HG02981 (cell line): ENCODE measurements around the gene CYP2R1.

Experiments used
- ATAC-seq: cut with Tn5 transposase; IDR thresholded peaks from one replicate; pipeline ENCODE4 v1.9.1; 2021; ENCODE audit warnings: mild to moderate bottlenecking, moderate library complexity; ENCODE audit not compliant: unreplicated experiment

CYP2R1 gene, protein sequence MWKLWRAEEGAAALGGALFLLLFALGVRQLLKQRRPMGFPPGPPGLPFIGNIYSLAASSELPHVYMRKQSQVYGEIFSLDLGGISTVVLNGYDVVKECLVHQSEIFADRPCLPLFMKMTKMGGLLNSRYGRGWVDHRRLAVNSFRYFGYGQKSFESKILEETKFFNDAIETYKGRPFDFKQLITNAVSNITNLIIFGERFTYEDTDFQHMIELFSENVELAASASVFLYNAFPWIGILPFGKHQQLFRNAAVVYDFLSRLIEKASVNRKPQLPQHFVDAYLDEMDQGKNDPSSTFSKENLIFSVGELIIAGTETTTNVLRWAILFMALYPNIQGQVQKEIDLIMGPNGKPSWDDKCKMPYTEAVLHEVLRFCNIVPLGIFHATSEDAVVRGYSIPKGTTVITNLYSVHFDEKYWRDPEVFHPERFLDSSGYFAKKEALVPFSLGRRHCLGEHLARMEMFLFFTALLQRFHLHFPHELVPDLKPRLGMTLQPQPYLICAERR

DNA sequence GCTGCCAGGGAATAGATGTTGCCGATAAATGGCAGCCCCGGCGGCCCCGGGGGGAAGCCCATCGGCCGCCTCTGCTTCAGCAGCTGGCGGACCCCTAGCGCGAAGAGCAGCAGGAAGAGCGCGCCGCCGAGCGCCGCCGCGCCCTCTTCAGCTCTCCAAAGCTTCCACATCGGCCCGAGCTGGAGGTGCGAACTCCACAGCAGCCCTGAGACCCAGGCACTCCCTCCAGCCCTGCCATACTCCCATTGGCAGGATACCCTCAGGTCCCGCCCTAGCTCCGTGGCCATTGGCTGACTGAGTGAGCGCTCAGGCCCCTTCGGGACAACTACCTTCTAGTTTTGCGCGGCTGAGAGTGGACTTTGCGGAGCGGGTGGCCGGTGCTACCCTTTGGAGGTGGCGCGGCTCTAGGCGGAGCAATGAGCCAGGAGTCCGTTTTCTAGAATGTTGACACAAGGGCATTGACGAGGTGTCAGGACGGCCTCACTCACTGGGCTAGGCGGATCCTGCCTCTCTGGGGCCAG is at the start of gene CYP2R1:
TSS of gene CYP2R1 (minus strand) at position 196 of the 521 bp plus-strand sequence. CDS start at position 170, 26 bp downstream.
- ATAC-seq, result peak; percentile 94

DNA sequence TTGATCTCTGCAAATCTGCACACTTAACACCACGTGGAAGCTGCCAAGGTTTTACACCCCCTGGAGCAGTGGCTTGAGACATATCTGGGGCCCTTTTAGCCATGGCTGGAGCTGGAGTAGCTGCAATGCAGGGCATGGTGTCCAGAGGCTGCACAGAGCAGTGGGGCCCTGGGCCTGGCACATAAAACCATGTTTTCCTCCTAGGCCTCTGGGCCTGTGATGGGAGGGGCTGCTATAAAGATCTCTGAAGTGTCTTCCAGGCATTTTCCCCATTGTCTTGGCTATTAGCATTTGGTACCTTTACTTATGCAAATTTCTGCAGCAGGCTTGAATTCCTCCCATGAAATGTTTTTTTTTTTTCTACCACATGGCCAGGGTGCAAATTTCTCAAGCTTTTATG is 46.9 kb upstream of the CYP2R1 start:
- ATAC-seq, result no peak

DNA sequence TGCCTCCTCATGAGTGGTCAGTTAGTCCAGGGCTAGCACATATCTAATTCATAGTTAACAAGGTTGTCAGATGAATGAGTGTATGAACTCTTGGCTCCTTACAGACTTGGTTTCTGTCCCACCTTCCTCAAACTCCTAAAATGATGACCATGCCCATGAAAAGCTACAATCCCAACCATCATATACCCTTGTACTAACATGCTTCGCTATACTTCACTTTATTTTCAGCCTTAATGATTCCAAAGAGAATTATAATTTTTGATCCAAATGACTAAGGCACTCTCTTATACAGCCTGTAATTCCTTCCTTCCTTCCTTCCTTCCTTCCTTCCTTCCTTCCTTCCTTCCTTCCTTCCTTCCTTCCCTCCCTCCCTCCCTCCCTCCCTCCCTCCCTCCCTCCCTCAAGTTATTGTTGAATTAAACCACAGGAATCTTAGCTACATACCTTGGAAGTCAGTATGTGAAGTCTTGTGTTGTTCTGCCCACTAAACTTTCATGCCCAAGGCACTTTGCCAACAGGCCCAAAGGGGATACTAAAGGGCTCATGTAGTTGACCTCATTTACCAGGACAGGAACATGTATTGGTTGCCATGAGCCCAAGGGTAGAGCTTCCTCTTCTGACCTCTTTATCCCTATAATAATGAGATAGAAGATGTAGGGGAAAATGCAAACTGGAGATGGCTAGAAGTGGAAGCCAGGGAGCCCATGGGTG is 42.8 kb upstream of the CYP2R1 start:
- no peak for ATAC-seq

DNA sequence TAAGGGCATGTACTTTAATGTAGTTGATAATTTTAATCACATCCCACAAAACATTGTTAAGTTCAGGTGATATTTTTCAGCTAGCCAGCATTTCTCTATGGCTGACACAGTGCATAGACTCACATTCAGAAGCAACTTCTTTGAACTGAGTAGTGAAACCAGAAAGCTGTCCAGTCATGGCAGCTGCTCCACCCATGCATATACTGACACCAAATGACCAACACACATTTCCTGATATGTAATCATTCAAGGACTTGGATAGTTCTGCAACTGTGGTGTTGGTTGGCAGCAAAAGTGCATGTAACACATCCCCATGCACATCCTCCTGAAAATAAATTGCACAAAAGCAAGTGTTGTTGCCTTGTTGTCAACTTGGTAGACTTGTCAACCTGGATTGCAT is 40.4 kb upstream of the CYP2R1 start:
- ATAC-seq, result no peak

DNA sequence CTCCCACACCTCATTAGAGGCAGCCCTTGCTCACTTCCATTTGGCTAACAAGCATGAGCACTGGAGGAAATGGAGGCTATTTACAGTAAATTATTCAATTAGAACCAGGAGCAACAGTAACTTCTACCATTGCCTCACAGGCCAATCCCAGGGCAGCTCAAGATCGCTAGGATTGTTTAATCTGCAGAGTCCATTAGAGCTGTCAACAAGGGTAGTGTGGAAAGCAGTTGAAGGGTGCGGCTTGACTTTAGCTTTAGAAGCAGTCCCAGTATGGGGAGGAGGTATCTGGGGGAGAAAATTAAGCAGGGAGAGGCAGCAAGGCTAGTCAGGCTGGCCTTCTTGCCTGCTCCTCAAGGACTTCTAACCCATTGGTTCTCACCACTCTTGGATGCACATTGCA is 38.3 kb upstream of the CYP2R1 start:
- ATAC-seq, result no peak

DNA sequence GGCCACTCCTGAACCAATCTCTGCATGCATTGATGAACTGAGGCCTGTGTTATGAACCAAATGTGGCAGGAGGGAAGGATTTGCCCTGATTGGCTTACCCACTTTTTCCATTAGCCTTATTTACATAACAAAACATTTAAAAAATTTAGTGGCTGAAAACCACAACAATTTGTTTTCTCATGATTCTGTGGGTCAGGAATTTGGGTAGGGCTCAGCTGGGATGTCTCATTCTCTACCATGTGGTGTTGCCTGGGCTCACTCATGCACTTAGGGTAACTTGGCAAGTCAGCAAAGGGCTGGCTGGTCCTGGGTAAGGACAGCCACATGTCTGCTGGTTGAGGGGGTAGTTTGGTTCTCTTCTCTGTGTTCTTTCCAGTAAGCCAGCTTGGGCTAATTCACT is 35.1 kb upstream of the CYP2R1 start:
- ATAC-seq, result no peak

DNA sequence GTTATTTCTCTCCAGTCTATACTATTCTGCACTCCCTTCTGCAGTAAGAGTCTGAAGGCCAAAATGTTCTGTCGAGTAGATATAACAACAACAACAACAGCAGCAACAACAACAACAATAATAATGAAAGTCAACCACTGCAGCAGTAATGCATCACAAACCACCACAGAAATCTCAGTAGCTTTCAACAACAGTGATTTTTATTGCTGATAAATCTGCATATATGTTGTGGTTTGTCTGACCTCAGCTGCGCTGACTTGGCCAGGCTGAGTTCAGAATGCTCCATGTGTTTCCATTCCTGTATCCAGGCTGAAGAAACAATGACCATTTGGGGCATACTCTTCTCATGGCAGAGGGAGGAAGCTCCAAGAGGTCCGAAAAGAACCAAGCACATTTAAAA is 32.3 kb upstream of the CYP2R1 start:
- no peak for ATAC-seq

DNA sequence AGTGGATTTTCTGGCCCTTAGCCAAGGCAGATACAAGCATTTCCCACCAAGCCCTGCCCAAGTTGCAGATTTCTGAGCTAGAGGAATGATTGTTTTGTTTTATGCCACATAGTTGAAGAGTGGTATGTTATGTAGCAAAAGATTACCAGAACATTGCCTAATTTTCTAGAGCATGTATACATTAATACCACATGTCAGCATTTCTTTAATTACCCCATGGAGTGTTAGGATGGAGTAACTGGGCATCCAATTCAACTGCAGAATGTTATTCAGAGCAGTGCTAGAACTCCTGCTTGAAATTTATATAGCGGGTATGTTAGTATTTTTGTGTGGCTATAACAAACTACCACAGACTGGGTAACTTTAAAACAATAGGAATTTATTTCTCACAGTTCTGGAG is 24.4 kb upstream of the CYP2R1 start:
- no peak for ATAC-seq

DNA sequence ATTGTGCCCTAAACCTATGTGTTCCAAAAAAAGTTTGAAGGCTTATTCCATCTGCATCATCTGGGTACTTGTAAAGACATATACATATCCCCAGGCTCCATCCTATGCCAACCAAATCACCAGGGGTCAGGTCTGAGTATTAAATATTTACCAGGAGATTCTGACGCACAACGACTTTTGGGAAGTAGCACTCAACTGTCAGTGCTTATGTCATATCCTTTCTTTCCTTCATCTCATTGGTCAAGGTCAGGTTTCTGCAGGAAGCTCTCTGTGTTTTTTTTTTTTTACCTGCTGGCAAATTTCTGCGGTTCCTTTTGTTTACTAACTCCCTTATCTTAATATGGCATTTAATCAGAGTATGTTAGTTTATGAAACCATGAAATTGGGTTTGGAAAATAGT is 22.5 kb upstream of the CYP2R1 start:
- no peak for ATAC-seq

DNA sequence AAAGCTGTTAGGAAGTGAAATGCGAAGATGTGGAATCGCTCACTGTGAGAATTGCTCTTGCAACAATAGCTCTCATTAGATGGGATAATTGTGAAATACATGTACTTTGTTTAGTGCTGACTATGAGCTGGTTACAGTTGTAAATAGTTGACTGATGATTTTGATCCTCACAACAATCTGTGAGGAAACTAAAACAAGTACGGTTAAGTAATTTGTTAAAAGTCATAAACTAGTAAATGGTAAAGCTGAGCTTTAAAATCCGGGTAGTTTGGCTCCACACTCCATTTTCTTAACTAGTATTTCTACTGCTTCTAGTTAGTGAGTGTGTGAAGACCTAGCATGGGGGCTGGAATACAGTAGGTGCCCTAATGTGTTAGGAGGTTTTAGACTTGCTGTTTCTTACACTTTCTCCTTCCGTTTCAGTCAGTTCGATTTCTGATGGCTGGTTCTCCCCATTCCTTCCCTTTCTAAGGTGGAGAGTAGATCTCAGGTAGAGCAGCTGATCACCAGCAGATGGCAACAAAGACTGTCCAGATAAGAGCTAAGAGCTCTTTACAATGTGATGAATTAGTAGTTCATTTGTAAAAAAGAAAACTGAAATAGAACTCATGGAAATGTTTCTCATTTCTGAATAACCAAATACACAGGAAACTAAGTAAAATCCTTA is 16.3 kb upstream of the CYP2R1 start:
- no peak for ATAC-seq

DNA sequence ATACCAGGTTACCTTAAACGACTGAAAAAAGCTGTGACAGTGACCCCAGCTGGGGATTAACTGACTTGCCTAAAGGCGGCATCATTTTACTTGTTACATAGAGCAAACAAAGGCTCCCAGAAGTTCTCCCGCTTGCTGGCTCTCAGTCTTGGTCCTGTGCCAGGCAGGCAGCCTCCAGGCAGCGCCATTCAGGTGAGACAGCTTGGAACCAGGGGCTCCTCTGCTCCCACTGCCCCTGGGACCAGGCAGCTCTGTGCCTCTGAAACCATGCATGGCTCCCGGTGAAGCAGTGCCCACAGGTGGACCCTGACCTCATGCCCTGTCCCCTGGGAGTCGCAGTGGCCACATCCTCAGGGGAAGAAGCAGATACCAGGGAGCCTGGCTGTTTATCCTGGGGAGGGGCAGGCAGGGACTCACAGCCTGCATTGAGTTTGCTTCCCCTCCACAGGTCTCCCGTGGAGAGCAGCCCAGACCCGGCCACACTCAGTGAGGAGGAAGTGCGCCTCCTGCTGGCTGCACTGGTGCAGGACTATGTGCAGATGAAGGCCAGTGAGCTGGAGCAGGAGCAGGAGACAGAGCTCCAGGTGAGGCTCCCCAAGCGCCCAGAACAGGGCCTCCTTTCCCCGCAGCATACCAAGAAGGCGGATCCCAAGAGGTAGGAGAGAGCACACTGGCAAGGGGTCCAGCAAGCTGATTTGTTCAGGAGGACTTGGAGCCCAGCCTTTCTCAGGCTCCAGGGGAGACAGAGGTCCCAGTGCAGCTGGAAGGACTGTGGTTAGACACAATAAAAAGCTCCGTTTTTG is 15.6 kb upstream of the CYP2R1 start:
- ATAC-seq, result peak; percentile 41

DNA sequence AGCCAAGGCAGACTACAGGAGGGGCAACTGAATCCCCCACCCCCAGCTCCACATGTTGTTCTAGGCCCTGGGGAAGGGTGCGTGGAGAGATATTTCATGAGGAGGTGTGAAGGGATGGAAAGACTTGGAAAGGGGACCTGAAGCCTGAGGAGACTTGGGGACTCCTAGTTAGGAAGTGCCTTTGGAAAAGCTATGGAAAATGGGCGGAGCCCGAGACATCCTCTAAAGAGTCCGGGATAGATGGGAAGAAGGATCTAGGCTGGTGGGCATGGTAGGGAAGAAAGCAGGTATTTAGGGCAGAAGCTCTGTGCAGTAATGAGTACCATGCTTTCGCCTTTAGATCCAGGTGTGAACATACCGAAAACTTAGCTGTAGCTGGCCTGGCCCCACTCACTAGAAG is 15.0 kb upstream of the CYP2R1 start:
- ATAC-seq, result no peak

DNA sequence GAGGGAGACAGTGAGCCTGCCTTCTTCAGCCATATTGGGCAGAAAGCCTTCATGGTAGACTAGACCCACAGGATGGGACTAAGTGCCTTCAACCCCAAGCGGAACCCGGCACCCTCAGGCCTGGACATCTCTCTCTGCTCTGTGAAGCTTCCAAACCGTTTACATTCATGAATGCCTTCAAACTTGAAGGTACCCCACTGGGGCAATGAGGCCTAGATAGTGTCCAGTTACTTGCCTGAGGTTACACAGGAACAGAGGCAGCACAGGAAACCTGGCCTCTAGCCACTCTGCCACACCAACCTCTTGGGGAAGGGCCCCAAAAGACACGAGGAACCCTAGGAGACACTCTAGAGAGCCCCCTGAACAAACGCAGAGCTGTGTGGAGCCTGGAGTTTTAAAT is 14.5 kb upstream of the CYP2R1 start:
- no peak for ATAC-seq

DNA sequence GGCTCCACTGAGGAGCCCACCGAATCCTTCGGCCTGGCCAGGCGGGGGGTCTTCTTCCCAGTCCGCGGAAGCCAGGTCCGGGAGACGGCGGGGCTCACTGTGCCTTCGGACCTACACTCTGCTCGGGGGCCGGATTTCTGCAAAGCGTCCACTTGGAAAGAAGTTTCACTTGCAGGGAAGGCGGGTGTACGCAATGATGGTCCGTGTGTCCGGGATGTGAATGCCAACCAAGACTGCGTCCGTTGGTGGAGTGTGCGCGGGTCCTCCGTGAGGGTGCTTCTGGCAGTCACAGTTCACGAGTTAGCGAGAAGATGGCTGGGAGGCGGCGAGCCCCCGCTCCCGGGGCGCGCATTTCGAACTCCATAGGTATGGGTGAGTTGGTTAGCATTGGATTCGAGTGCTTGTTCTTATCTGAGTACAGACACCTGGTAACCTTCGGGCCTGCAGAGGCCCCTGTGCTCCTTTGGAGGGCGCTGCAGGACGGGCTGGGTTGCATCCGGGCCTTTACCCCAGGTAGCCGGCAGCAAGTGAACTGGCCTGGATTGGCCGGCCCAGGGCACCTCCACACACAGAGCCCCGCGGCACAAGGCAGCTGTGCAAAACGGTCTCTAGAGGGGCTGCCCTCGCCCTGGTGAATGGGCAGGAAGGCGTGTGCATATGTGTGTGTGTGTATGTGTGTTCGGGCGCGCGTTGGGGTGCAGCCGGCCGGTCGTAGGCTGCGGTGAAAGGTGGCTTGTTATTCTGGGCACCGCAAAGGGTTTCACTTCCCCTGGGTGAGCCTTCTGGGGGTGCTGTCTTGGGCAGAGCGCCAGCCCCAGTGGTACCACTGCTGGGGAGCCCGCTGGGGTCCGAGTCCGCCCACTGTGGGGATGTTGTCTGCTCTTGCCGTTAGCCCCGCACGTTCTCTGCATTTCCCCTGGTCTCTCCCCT is 13.3 kb upstream of the CYP2R1 start:
- peak; percentile 69 for ATAC-seq

DNA sequence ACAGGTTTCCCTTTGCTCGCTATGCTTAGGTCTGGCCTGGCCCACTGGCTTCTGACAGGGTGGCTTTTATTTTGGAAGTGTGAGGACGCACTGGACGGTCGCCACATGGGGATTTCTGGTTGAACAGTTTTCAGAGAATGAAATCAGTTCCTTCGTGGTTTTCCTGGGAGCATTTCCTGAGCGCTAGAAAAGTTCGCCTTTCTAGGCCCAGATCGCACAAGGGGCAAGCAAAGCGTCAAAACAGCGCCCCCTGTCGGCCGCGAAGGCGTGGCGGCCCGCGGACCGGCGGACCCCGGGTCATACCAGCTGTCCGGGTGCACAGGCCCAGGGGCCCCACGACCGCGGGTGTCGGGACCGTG is 12.7 kb upstream of the CYP2R1 start:
- ATAC-seq, result peak; percentile 32

DNA sequence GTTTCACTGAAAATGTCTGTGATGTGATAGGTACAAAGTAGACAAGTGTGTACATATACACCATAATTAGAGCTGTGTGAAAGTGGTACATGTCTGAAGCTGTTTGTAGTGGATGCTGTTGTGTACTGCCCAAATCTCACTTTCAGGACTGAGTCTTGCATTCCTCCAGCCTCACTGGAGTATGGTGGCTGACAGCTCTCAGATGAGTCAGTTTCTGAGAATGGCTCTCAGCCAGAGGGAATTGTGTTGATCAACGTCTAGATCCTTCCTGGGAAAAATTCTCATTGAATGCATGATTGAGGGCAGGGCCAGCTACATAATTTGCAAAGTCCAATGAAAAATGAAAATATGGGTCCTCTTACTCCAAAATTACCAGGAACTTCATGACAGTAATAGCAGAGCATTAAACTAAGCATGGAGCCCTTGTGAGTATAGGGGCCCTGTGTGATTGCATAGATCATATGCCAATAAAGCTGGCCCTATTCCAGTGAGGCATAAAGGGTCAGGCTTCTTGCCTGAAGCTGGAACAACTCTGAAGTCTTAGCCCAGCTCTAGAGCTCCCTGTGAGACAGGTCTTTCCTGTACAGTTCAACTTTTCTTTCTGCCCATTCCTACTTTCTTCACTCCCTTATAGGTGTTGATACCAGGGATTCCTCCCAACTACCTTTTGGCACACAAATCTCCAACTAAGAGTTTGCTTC is 10.8 kb upstream of the CYP2R1 start:
- ATAC-seq, result no peak

DNA sequence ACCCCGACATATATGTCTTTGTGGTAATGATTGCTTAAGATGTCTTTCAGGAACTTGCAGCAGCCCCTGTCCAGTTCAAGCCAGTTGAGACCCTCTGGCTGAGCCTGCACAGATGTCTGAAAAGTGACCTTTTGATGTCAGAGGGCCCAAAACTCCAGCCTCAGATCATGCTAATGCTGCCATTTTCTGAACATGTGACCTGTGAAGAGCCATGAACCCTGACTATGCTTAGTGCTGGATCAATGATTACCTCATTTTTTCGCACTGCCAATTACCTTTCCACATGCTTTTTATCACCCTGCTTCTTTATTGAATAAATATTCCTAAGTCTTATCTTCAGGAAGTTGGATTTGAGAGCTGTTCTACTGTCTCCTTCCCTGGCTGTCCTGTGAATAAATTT is 6.9 kb upstream of the CYP2R1 start:
- ATAC-seq, result no peak

DNA sequence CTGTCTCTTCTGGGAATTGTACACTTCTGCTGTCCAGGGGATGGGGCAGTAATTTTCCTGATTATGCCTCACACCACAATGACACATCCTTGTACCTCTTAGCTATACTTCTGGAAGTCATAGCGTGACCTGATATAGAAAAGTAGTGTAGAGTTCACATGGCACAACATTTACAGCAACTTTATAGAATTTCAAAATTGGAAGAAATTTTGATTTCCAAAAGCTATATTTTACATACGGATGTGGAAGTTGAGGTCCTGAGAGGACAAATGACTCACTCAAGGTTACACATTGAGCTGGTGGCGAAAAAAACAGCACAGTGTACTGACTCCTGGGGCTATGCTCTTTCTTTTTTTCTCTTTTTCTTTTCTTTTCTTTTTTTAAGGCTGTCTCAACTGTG is 6.3 kb upstream of the CYP2R1 start:
- ATAC-seq, result no peak
